Pancreas (tissue), 10 donors: Measurements from ENCODE around the gene WNK3. TPM values are rescaled to one million over a fixed set of nuclear protein-coding genes. Genes with fewer than 3 reads are reported as not detected.
A peak's percentile ranks its signal among the peaks of the same experiment; 100 is the strongest.

Source experiments
- ATAC-seq, 4 donors: fragments of 200-7000 bp; cut with Tn5 transposase; one replicate each; pipeline versions ENCODE4 v1.8.0 to v1.9.1; 2020; ENCODE audit warnings: mild to moderate bottlenecking in 4 of 4, moderate library complexity in 4 of 4
- DNase-seq, 6 donors: peaks; one replicate each; pipeline ENCODE4 v3.0.0-alpha.2; 2020
- FAIRE-seq: peaks from 2 replicates; lab custom pipeline; 2012; peaks lifted over from hg19 to GRCh38; lab: Jason Lieb, UNC
- H3K27ac ChIP-seq, 4 donors: fragments of 200-600 bp; sonication (generic); 1 replicate in 3 of 4; 2 replicates in 1 of 4; pipeline versions ENCODE4 v1.5.0 to v1.8.0; 2020
- H3K27me3 ChIP-seq, 4 donors: fragments of 200-600 bp; one replicate each; pipeline ENCODE4 v1.8.0; 2021
- H3K36me3 ChIP-seq, 3 donors: fragments of 200-600 bp; sonication (generic) in 1 of 3; one replicate each; pipeline versions ENCODE4 v1.5.0 to v1.8.0; 2020 to 2021
- H3K4me1 ChIP-seq, 3 donors: fragments of 200-600 bp; one replicate each; pipeline ENCODE4 v1.8.0; 2021
- H3K4me3 ChIP-seq, 4 donors: fragments of 200-600 bp; sonication (generic) in 2 of 4; one replicate each; pipeline versions ENCODE4 v1.5.0 to v1.8.0; 2020 to 2021
- H3K9me3 ChIP-seq, 4 donors: fragments of 200-600 bp; one replicate each; pipeline ENCODE4 v1.8.0; 2021
- WGBS, 2 donors: extraction: QIAGEN DNeasy Blood & Tissue Kit; methylation state at CpG; one replicate each; pipeline ENCODE4 v1.1.7; 2013; 5-methylcytosine and 5-hydroxymethylcytosine counted together
- intact Hi-C, 3 donors: fragments of 100-400 bp; cut with DNase I; formaldehyde crosslinking; loops; one replicate each; pipeline versions ENCODE4 v1.11.1 to v1.14.2; 2022
- polyA plus RNA-seq, 2 donors: library from polyadenylated mRNA; stranded (reverse); fragments of 200-250 nt; gene quantifications; one replicate each; pipeline ENCODE4 v1.2.3, GENCODE V29; 2013
- total RNA-seq, 6 donors: library from RNA; stranded (reverse); fragmentation: NEBNext Ultra II Directional in 4 of 6; extraction: Animal tissue kit (Norgen Biotek cat#: 25700) in 4 of 6; gene quantifications; one replicate each; pipeline versions ENCODE4 v1.2.1 to v1.2.4, GENCODE V29; 2021 to 2023
- TF ChIP-seq, protein P1 (sequence below), 4 donors: fragments of 200-600 bp; sonication (generic) in 3 of 4; IDR thresholded peaks; one replicate each; pipeline versions ENCODE4 v1.5.0 to v1.8.0; 2021; ENCODE audit warnings: antibody characterized with exemption in 4 of 4
- donor health status: healthy with polysubstance abuse.
- donor health status: DM: no; HTN: no; CAD: no; lungs with moderate emphysema.
- donor health status: DM: no; HTN: no; CAD: no.
- donor health status: control.
- donor health status: control.
- donor health status: Bipolar disorder and iron deficiency.
- donor health status: DM: yes; HTN: yes; CAD: no.
- donor health status: DM: no; HTN: no; CAD: no.
- donor health status: DM: no; HTN: no; CAD: no.
- donor health status: DM: yes; HTN: yes; CAD: no.

WNK3 gene
- total and polyA plus RNA-seq, 8 donors = 0.15 to 1.7 (median 0.88) TPM

DNA sequence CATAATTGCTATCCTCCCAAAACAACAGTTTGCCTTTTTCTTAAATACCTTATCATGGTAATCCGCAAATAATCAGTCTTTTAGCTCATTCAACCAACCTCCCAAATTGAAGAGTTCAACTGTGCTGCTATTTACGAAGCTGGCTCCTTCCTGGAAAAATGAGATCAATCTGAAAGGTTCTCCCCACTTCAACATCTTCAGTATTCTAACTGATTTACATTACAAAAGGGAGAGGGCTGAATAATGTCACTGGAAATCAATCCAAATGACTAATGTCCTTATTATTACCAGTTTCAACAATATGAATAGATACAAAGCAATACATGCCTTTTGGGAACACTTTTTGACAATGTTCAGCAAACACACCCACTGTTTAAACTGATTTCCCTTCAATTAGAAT, 86.2 kb downstream of the WNK3 start:
- intact Hi-C loops = no loop called here
- peak; percentile 37 for FAIRE-seq

GRCh38 chrX:54248309-54248708, 109.5 kb downstream of the WNK3 start:
- ATAC-seq (peak in 3 of 4 donors; percentile 73 to 78 (median 78)), DNase-seq (no peak), FAIRE-seq (peak; percentile 81)
- Histone ChIP-seq H3K4me1 (no peaks in the 10 kb centered on the region), H3K27me3 (peaks cover 0 to 12% (median 0%) of the 10 kb centered on the region in 4 donors), H3K36me3 (no peaks in the 10 kb centered on the region), H3K4me3 (no peak overlapping the region), H3K27ac (no peak overlapping the region), H3K9me3 (no peaks in the 10 kb centered on the region)
- intact Hi-C loops = no loop called here
- TF ChIP-seq, protein P1, sequence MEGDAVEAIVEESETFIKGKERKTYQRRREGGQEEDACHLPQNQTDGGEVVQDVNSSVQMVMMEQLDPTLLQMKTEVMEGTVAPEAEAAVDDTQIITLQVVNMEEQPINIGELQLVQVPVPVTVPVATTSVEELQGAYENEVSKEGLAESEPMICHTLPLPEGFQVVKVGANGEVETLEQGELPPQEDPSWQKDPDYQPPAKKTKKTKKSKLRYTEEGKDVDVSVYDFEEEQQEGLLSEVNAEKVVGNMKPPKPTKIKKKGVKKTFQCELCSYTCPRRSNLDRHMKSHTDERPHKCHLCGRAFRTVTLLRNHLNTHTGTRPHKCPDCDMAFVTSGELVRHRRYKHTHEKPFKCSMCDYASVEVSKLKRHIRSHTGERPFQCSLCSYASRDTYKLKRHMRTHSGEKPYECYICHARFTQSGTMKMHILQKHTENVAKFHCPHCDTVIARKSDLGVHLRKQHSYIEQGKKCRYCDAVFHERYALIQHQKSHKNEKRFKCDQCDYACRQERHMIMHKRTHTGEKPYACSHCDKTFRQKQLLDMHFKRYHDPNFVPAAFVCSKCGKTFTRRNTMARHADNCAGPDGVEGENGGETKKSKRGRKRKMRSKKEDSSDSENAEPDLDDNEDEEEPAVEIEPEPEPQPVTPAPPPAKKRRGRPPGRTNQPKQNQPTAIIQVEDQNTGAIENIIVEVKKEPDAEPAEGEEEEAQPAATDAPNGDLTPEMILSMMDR (IDR thresholded peaks at IDR 0.05) = peak in 2 of 4 donors; percentile 13 to 18
- WGBS, 2 donors = 19 to 47% methylated on average over 1 of the region's 1 CpG

More for the DNA sequence above, 86.2 kb downstream of the WNK3 start:
- TF ChIP-seq, protein P1 (IDR thresholded peaks at IDR 0.05) = no peak
- Histone ChIP-seq H3K4me3 (no peak overlapping the region), H3K9me3 (no peaks in the 10 kb centered on the region), H3K36me3 (no peaks in the 10 kb centered on the region), H3K27me3 (peaks cover 0 to 12% (median 0%) of the 10 kb centered on the region in 4 donors), H3K27ac (no peak overlapping the region), H3K4me1 (no peaks in the 10 kb centered on the region)
- ATAC-seq (no peak), DNase-seq (no peak)
- 74 to 81% methylated on average over 2 of the region's 2 CpGs for WGBS, 2 donors

- intact Hi-C loops = no loop called here
- FAIRE-seq = no peak
- TF ChIP-seq, protein P1 (IDR thresholded peaks at IDR 0.05) = no peak
Observed at GRCh38 chrX:54246866-54247265, 111.0 kb downstream of the WNK3 start.

DNA sequence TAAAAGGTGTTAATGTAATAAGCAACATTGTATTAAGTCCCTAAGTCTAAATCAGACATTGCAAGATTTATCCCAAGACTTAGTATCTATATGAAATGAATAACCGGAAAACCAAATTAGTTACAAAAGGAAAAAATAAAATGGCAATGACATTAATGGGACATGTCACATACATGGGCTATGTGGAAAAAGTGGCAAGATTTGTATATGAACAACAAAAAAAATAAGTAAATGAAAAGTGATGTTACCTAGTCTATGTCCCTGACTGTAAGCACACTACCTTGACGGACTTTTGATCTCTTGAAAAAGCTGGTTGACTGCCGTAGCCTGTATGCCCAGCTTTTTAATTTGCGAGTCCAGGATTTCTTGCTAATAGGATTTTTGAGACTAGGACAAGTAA, 119.3 kb downstream of the WNK3 start:
- no peaks in the 10 kb centered on the region for H3K36me3 ChIP-seq
- DNase-seq = no peak
- no peaks in the 10 kb centered on the region for H3K4me1 ChIP-seq
- TF ChIP-seq, protein P1 (IDR thresholded peaks at IDR 0.05) = no peak
- no peak overlapping the region for H3K4me3 ChIP-seq
- ATAC-seq = no peak
- no peak for FAIRE-seq
- H3K27me3 ChIP-seq = peaks cover 0 to 8% (median 0%) of the 10 kb centered on the region in 4 donors
- WGBS, 2 donors = 95 to 96% methylated on average over 4 of the region's 4 CpGs
- no peaks in the 10 kb centered on the region for H3K9me3 ChIP-seq
- intact Hi-C loops = no loop called here
- no peak overlapping the region for H3K27ac ChIP-seq

More at GRCh38 chrX:54246866-54247265, 111.0 kb downstream of the WNK3 start:
- Histone ChIP-seq H3K27me3 (no peaks in the 10 kb centered on the region), H3K9me3 (no peaks in the 10 kb centered on the region), H3K4me3 (no peak overlapping the region), H3K36me3 (no peaks in the 10 kb centered on the region), H3K4me1 (no peaks in the 10 kb centered on the region), H3K27ac (no peak overlapping the region)
- DNase-seq (no peak), ATAC-seq (no peak)

- Histone ChIP-seq H3K27me3 (peaks cover 0 to 8% (median 2%) of the 10 kb centered on the region in 4 donors), H3K36me3 (no peaks in the 10 kb centered on the region), H3K9me3 (no peaks in the 10 kb centered on the region), H3K27ac (no peak overlapping the region), H3K4me3 (no peak overlapping the region), H3K4me1 (no peaks in the 10 kb centered on the region)
- ATAC-seq (no peak), DNase-seq (no peak), FAIRE-seq (no peak)
- TF ChIP-seq, protein P1 (IDR thresholded peaks at IDR 0.05) = no peak
- intact Hi-C loops = no loop called here
- WGBS, 2 donors = 52 to 74% methylated on average over 4 of the region's 4 CpGs
Observed at GRCh38 chrX:54237014-54237413, 120.8 kb downstream of the WNK3 start.
